IMR-90 (cell line): ENCODE data around the gene HOXB7. TPM values are rescaled to one million over a fixed set of nuclear protein-coding genes. Genes with fewer than 3 reads are reported as not detected.

Source experiments
- ATAC-seq: fragments of 200-7000 bp; cut with Tn5 transposase; 2 replicates; pipeline ENCODE4 v1.9.1; 2020; ENCODE audit warnings: low read depth, mild to moderate bottlenecking, moderate library complexity
- BruUV-seq: library from RNA; stranded (reverse); fragments of 400-500 nt; replicated peaks from 2 replicates; lab custom pipeline; 2021; lab: Mats Ljungman, UMichigan
- CTCF ChIA-PET: fragments of 300-600 bp; formaldehyde crosslinking; extraction: SDS; loops from one replicate; lab custom pipeline; 2021; ENCODE audit warnings: antibody characterized with exemption; lab: Yijun Ruan, JAX
- POLR2A ChIA-PET: fragments of 300-600 bp; sonication (Branson Sonifier 250); formaldehyde crosslinking; loops from one replicate; lab custom pipeline; 2022; ENCODE audit warnings: antibody characterized with exemption; ENCODE audit not compliant: unreplicated experiment; lab: Charles Lee
- DNase-seq: peaks from one replicate; pipeline ENCODE4 v3.0.0; 2013
- H2AFZ ChIP-seq: replicated peaks from 2 replicates; pipeline ENCODE3; 2013; ENCODE audit warnings: low read length, mild to moderate bottlenecking; ENCODE audit not compliant: poor library complexity
- H2AK5ac ChIP-seq: 2 replicates; pipeline ENCODE4 v1.6.1; 2013; ENCODE audit warnings: low read depth, low read length, inconsistent platforms
- H2AK9ac ChIP-seq: replicated peaks from 2 replicates; pipeline ENCODE3; 2013; ENCODE audit warnings: mild to moderate bottlenecking, low read depth, low read length, moderate library complexity; ENCODE audit not compliant: poor library complexity
- H2BK120ac ChIP-seq: 2 replicates; pipeline ENCODE4 v1.6.1; 2013; ENCODE audit warnings: low read depth, low read length, inconsistent platforms
- H2BK15ac ChIP-seq: 3 replicates; pipeline ENCODE4 v1.6.1; 2013; ENCODE audit warnings: low read depth, low read length, inconsistent platforms
- H2BK20ac ChIP-seq: 2 replicates; pipeline ENCODE4 v1.6.1; 2013; ENCODE audit warnings: low read depth, mild to moderate bottlenecking, inconsistent platforms, low read length, moderate library complexity
- H2BK5ac ChIP-seq: 2 replicates; pipeline ENCODE4 v1.6.1; 2013; ENCODE audit warnings: mild to moderate bottlenecking, low read depth, low read length, inconsistent platforms; ENCODE audit not compliant: poor library complexity, severe bottlenecking
- H3K14ac ChIP-seq: replicated peaks from 2 replicates; pipeline ENCODE4 v1.6.1; 2013; ENCODE audit warnings: low read depth, low read length, inconsistent platforms
- H3K18ac ChIP-seq: 2 replicates; pipeline ENCODE4 v1.6.1; 2013; ENCODE audit warnings: low read depth, low read length, control low read depth
- H3K23ac ChIP-seq: 2 replicates; pipeline ENCODE4 v1.6.1; 2013; ENCODE audit warnings: low read depth, low read length, inconsistent platforms
- H3K27ac ChIP-seq: 2 replicates; pipeline ENCODE4 v1.5.1; 2013; ENCODE audit warnings: mild to moderate bottlenecking, control low read depth, low read length; ENCODE audit not compliant: insufficient read depth
- H3K27me3 ChIP-seq: 2 replicates; pipeline ENCODE4 v1.6.1; 2013; ENCODE audit warnings: low read length; ENCODE audit not compliant: control insufficient read depth, insufficient read depth
- H3K36me3 ChIP-seq: 2 replicates; pipeline ENCODE4 v1.6.1; 2013; ENCODE audit warnings: low read length, mixed read lengths; ENCODE audit not compliant: control insufficient read depth, insufficient read depth
- H3K4ac ChIP-seq: 2 replicates; pipeline ENCODE4 v1.6.1; 2013; ENCODE audit warnings: low read depth, low read length, inconsistent platforms
- H3K4me1 ChIP-seq: 2 replicates; pipeline ENCODE4 v1.6.1; 2013; ENCODE audit warnings: low read length, mixed read lengths; ENCODE audit not compliant: control insufficient read depth, insufficient read depth
- H3K4me2 ChIP-seq: 2 replicates; pipeline ENCODE4 v1.6.1; 2013; ENCODE audit warnings: low read depth, mild to moderate bottlenecking, control low read depth, low read length, moderate library complexity
- H3K4me3 ChIP-seq: 2 replicates; pipeline ENCODE4 v1.5.1; 2013; ENCODE audit warnings: low read depth, mild to moderate bottlenecking, control low read depth, low read length, moderate library complexity; ENCODE audit not compliant: insufficient read depth
- H3K56ac ChIP-seq: 2 replicates; pipeline ENCODE4 v1.6.1; 2013; ENCODE audit warnings: low read length, inconsistent platforms; ENCODE audit not compliant: insufficient read depth; ENCODE audit errors: extremely low read depth
- H3K79me1 ChIP-seq, 2 experiments: 2 replicates each; pipeline ENCODE4 v1.6.1; 2013; ENCODE audit warnings: low read length in 2 of 2, inconsistent platforms in 1 of 2, low read depth in 1 of 2
- H3K9ac ChIP-seq: 2 replicates; pipeline ENCODE4 v1.6.1; 2013; ENCODE audit warnings: low read depth, low read length, control low read depth
- H3K9me1 ChIP-seq: 2 replicates; pipeline ENCODE4 v1.6.1; 2013; ENCODE audit warnings: low read length, inconsistent platforms; ENCODE audit not compliant: insufficient read depth
- H3K9me3 ChIP-seq: 2 replicates; pipeline ENCODE4 v1.6.1; 2013; ENCODE audit warnings: low read length; ENCODE audit not compliant: control insufficient read depth, insufficient read depth
- H4K20me1 ChIP-seq: 2 replicates; pipeline ENCODE4 v1.6.1; 2013; ENCODE audit warnings: low read length, inconsistent platforms; ENCODE audit not compliant: insufficient read depth
- H4K5ac ChIP-seq: 2 replicates; pipeline ENCODE4 v1.6.1; 2013; ENCODE audit warnings: mild to moderate bottlenecking, low read depth, low read length, control low read depth
- H4K8ac ChIP-seq, 2 experiments: 2 replicates each; pipeline ENCODE4 v1.6.1; 2013; ENCODE audit warnings: low read depth in 2 of 2, low read length in 2 of 2, control low read depth in 1 of 2, inconsistent platforms in 1 of 2
- H4K91ac ChIP-seq: 2 replicates; pipeline ENCODE4 v1.6.1; 2013; ENCODE audit warnings: low read depth, low read length, inconsistent platforms; ENCODE audit not compliant: insufficient read depth
- BHLHE40 ChIP-seq: fragments of 150-350 bp; IDR thresholded peaks from 2 replicates; pipeline ENCODE4 v1.6.1; 2016; ENCODE audit warnings: mild to moderate bottlenecking, low read depth, low read length
- CEBPB ChIP-seq: IDR thresholded peaks from 2 replicates; pipeline ENCODE4 v1.6.1; 2012; ENCODE audit warnings: low read depth, low read length, improper control_type of control experiment
- CHD1 ChIP-seq: IDR thresholded peaks from 2 replicates; pipeline ENCODE4 v1.6.1; 2012; ENCODE audit warnings: low read depth, low read length, improper control_type of control experiment
- FOS ChIP-seq: fragments of 150-350 bp; IDR thresholded peaks from 2 replicates; pipeline ENCODE4 v1.6.1; 2016; ENCODE audit warnings: low read depth, low read length
- MAFK ChIP-seq: IDR thresholded peaks from 2 replicates; pipeline ENCODE4 v1.6.1; 2012; ENCODE audit warnings: low read depth, low read length, improper control_type of control experiment
- MAZ ChIP-seq: IDR thresholded peaks from 2 replicates; pipeline ENCODE4 v1.6.1; 2012; ENCODE audit warnings: low read depth, mild to moderate bottlenecking, low read length, improper control_type of control experiment, moderate library complexity, borderline replicate concordance
- MXI1 ChIP-seq: IDR thresholded peaks from 2 replicates; pipeline ENCODE4 v1.6.1; 2012; ENCODE audit warnings: low read depth, mild to moderate bottlenecking, low read length, moderate library complexity, borderline replicate concordance
- NFE2L2 ChIP-seq: fragments of 150-350 bp; IDR thresholded peaks from 2 replicates; pipeline ENCODE4 v1.6.1; 2016; ENCODE audit warnings: low read depth, mild to moderate bottlenecking, low read length
- RAD21 ChIP-seq: IDR thresholded peaks from 2 replicates; pipeline ENCODE4 v1.6.1; 2012; ENCODE audit warnings: low read length, improper control_type of control experiment
- SMC3 ChIP-seq: fragments of 150-350 bp; IDR thresholded peaks from 2 replicates; pipeline ENCODE4 v1.6.1; 2016; ENCODE audit warnings: low read depth, mild to moderate bottlenecking, antibody characterized with exemption, low read length, moderate library complexity
- WGBS, 2 experiments: methylation state at CpG; one replicate each; pipeline versions ENCODE4 v1.1.5 to v1.1.7; 2013; ENCODE audit warnings: missing lambda C conversion rate in 2 of 2; ENCODE audit not compliant: insufficient read length in 1 of 2; ENCODE audit errors: extremely low coverage in 2 of 2; 5-methylcytosine and 5-hydroxymethylcytosine counted together
- dilution Hi-C: fragments of 300-500 bp; cut with HindIII; formaldehyde crosslinking; loops from one replicate; pipeline ENCODE4 v1.14.3; 2018; ENCODE audit warnings: low sequenced_read_pairs; ENCODE audit not compliant: unreplicated experiment
- in situ Hi-C: fragments of 300-500 bp; cut with MboI; formaldehyde crosslinking; loops from 3 replicates; pipeline ENCODE4 v1.14.3; 2019; ENCODE audit warnings: low sequenced_read_pairs, inconsistent platforms, mixed read lengths
- intact Hi-C: fragments of 100-400 bp; cut with micrococcal nuclease; formaldehyde crosslinking; loops from 2 replicates; pipeline ENCODE4 v1.10.0; 2022
- polyA plus RNA-seq, 3 experiments: library from polyadenylated mRNA; depleted of rRNA; stranded (reverse); fragments of >200 nt; gene quantifications; 2 replicates each; pipeline ENCODE4 v1.2.3, GENCODE V29; 2012; ENCODE audit warnings: low replicate concordance in 1 of 3
- total RNA-seq: library from RNA; depleted of rRNA; stranded (reverse); fragments of >200 nt; gene quantifications from 2 replicates; pipeline ENCODE4 v1.2.3, GENCODE V29; 2012
- TF ChIP-seq, protein P1 (sequence below): fragments of 150-350 bp; IDR thresholded peaks from 2 replicates; pipeline ENCODE4 v1.6.1; 2017; ENCODE audit warnings: mild to moderate bottlenecking, antibody characterized with exemption, low read length, low read depth
- TF ChIP-seq, protein P2 (sequence below): conservative IDR thresholded peaks from 2 replicates; pipeline ENCODE4 v1.5.1; 2012; ENCODE audit warnings: mild to moderate bottlenecking, low read depth, low read length, improper control_type of control experiment

Gene HOXB7
- total and polyA plus RNA-seq, 2 of the 4 experiments (the other 2 are of a cell fraction): 1.8 to 6.7 TPM

DNA sequence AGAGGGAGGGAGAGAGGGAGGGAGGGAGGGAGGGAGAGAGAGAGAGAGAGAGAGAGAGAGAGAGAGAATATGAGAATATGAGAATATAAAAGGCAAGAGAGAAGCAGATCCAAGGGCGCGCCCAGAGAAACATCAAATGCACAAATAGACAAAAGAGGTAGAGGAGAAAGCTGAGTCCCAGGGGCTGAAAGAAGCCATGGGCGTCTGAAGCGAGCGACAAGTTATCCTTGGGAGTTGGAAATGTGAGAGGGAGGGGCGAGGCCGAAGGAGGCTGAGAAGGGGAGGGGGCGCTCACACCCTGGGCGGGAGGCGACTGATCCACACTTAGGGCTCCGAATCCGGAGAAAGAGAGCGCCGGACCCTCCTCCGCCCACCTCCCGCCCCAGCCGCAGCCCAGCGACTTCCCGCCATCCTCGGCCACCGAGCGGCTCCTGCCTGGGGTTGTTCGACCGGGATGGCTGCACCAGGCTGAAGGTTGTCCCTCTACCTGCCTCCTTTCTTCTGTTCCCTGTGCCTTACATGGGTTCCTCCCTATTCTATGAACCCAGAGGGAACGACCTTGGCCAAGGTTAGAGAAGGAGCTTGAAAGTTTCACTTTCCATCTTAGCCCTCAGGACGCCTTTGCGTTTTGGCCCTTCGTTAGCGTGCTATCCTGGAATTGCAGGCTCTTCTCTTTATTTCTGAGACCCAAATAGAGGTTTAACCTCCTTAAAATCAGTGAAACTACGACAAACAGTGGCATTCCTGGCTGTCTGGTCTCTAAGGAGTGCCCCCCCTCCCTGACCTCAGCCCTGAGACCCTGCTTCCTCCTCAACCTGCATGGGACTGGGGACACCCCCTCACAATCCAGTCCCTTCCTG, 36.5 kb upstream of the HOXB7 start:
- no peak for DNase-seq
- H3K27ac ChIP-seq: no peak overlapping the region
- in situ Hi-C loops: loop anchor here (10.0 kb wide), 1 partner anchor 57 kb away; no protein-coding TSS in a partner anchor
- ChIA-PET CTCF (interaction anchor here (0.6 kb wide), 1 partner anchor 311 kb away, joined by 4 read pairs; no protein-coding TSS in a partner anchor), POLR2A (no interaction called here)
- no peak overlapping the region for H3K4ac ChIP-seq
- H3K9me3 ChIP-seq: no peaks in the 10 kb centered on the region; the same call in 1 of the 2 replicates
- peak overlapping the region; percentile 79 for H2AFZ ChIP-seq
- H3K9me1 ChIP-seq: no peaks in the 10 kb centered on the region
- H3K14ac ChIP-seq: no peak overlapping the region; the same call in 1 of the 2 replicates
- H3K9ac ChIP-seq: no peak overlapping the region
- H4K91ac ChIP-seq: no peak overlapping the region
- no peak overlapping the region for H4K5ac ChIP-seq
- peak overlapping the region; percentile 57 for H2AK9ac ChIP-seq
- H4K8ac ChIP-seq: no peak overlapping the region
- H3K79me1 ChIP-seq: no peaks in the 10 kb centered on the region
- H3K23ac ChIP-seq: no peak overlapping the region; the same call in 1 of the 2 replicates
- H2BK5ac ChIP-seq: no peak overlapping the region
- intact Hi-C loops: no loop called here
- H3K36me3 ChIP-seq: no peaks in the 10 kb centered on the region
- TF ChIP-seq BHLHE40 (no peak), SMC3 (no peak), RAD21 (no peak), CEBPB (no peak), FOS (no peak), MAZ (no peak), CHD1 (no peak), MAFK (no peak), NFE2L2 (no peak), MXI1 (no peak)
- TF ChIP-seq, protein P1, sequence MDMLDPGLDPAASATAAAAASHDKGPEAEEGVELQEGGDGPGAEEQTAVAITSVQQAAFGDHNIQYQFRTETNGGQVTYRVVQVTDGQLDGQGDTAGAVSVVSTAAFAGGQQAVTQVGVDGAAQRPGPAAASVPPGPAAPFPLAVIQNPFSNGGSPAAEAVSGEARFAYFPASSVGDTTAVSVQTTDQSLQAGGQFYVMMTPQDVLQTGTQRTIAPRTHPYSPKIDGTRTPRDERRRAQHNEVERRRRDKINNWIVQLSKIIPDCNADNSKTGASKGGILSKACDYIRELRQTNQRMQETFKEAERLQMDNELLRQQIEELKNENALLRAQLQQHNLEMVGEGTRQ: no peak
- TF ChIP-seq, protein P2, sequence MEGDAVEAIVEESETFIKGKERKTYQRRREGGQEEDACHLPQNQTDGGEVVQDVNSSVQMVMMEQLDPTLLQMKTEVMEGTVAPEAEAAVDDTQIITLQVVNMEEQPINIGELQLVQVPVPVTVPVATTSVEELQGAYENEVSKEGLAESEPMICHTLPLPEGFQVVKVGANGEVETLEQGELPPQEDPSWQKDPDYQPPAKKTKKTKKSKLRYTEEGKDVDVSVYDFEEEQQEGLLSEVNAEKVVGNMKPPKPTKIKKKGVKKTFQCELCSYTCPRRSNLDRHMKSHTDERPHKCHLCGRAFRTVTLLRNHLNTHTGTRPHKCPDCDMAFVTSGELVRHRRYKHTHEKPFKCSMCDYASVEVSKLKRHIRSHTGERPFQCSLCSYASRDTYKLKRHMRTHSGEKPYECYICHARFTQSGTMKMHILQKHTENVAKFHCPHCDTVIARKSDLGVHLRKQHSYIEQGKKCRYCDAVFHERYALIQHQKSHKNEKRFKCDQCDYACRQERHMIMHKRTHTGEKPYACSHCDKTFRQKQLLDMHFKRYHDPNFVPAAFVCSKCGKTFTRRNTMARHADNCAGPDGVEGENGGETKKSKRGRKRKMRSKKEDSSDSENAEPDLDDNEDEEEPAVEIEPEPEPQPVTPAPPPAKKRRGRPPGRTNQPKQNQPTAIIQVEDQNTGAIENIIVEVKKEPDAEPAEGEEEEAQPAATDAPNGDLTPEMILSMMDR: no peak
- H2BK20ac ChIP-seq: no peak overlapping the region
- no peaks in the 10 kb centered on the region for H3K4me1 ChIP-seq
- 2% methylated on average over 17 of the region's 30 CpGs; no CpG with 5 or more reads in 1 of the 2 experiments for WGBS, 2 experiments
- dilution Hi-C loops: no loop called here
- peak; percentile 42 for ATAC-seq
- no TSS peak for BruUV-seq
- no peak overlapping the region for H2BK120ac ChIP-seq
- peak overlapping the region; percentile 86 for H3K4me2 ChIP-seq
- no peak overlapping the region for H2AK5ac ChIP-seq
- H3K4me3 ChIP-seq: peak overlapping the region; percentile 44
- peaks cover 63% of the 10 kb centered on the region for H3K27me3 ChIP-seq
- no peak overlapping the region for H3K56ac ChIP-seq
- no peaks in the 10 kb centered on the region for H4K20me1 ChIP-seq
- H2BK15ac ChIP-seq: no peak overlapping the region
- no peak overlapping the region for H3K18ac ChIP-seq
